Natural killer cell treated with Interleukin-12 subunit alpha and Interleukin-12 subunit beta and Interleukin-15 and Interleukin-18, amount 100 ng/mL, for 72 hours (primary cell): ENCODE data around the gene KISS1R. TPM values are rescaled to one million over a fixed set of nuclear protein-coding genes. Genes with fewer than 3 reads are reported as not detected.
"Not testable (repeated sequence)": the region's sequence is repeated elsewhere in the genome, so short reads cannot be mapped to it uniquely, and the experiment has no call there.

Source experiments
- ATAC-seq, 2 donors: fragments of 150-1000 bp; cut with Tn5 transposase in 1 of 2; sonication (Bioruptor Pico), chemical (Tn5 transposase) in 1 of 2; 2 replicates each; pipeline ENCODE4 v1.10.0; 2021
- DNase-seq: peaks from one replicate; pipeline ENCODE4 v3.0.0; 2022; ENCODE audit warnings: low spot score
- H3K27ac Mint-ChIP-seq, 2 donors: 1 replicate in 1 of 2; 2 replicates in 1 of 2; pipeline ENCODE4 v1.8.0; 2022; ENCODE audit warnings: mixed read lengths in 2 of 2, mild to moderate bottlenecking in 1 of 2, moderate library complexity in 1 of 2
- H3K27me3 Mint-ChIP-seq, 2 donors: 1 replicate in 1 of 2; 2 replicates in 1 of 2; pipeline ENCODE4 v1.8.0; 2022; ENCODE audit warnings: mixed read lengths in 2 of 2
- H3K36me3 Mint-ChIP-seq: one replicate; pipeline ENCODE4 v1.8.0; 2022; ENCODE audit warnings: mixed read lengths
- H3K4me1 Mint-ChIP-seq, 2 donors: 1 replicate in 1 of 2; 2 replicates in 1 of 2; pipeline ENCODE4 v1.8.0; 2022; ENCODE audit warnings: low read depth in 2 of 2, mixed read lengths in 2 of 2, mild to moderate bottlenecking in 1 of 2
- H3K4me3 Mint-ChIP-seq: one replicate; pipeline ENCODE4 v1.8.0; 2022; ENCODE audit warnings: mixed read lengths
- H3K9me3 Mint-ChIP-seq: 2 replicates; pipeline ENCODE4 v1.8.0; 2022; ENCODE audit warnings: mixed read lengths
- total RNA-seq, 2 donors: library from RNA; stranded (reverse); gene quantifications; one replicate each; pipeline ENCODE4 v1.2.3, GENCODE V29; 2022

KISS1R gene
- total RNA-seq, 2 donors from 2014 or later = 1.1 TPM; not detected in 1

DNA sequence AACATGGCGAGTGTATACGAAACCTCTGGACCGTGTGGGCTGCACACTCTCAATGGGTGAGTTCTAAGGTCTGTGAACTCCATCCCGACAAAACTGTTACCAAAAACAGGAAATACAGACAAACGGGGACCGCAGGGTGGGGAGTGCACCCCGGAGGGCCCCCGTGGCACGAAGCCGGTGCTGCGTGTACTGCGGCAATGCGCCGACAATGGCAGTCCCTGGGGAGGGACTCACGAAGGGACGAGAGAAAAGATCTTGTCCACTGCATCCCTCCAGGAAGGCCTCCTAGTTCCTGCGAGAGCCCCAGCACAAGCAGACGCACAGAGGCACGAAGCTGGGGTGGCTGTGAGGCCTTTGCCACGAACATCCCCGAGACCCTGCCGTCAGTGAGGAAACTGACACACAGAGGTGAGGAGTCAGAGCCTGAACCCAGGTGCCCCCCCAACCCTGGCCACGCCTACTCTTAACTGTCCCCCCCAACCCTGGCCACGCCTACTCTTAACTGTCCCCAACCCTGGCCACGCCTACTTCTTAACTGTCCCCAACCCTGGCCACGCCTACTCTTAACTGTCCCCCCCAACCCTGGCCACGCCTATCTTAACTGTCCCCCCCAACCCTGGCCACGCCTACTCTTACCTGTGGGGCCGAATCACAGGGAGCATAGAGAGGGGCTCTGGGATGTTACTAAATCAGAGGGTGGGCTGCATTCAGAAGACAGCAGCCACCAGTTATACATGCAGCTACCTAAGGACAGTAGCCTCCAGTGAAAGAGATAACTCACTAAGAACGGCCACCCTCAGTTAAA, 28.4 kb upstream of the KISS1R start:
- DNase-seq (no peak), ATAC-seq (no peak)
- Mint-ChIP-seq H3K27ac (no peak overlapping the region), H3K4me1 (peaks cover 12 to 13% of the 10 kb centered on the region in 2 donors), H3K9me3 (no peaks in the 10 kb centered on the region), H3K27me3 (no peaks in the 10 kb centered on the region), H3K36me3 (no peaks in the 10 kb centered on the region), H3K4me3 (no peak overlapping the region)

- ATAC-seq (no peak), DNase-seq (no peak)
- Mint-ChIP-seq H3K4me1 (peaks cover 12 to 14% of the 10 kb centered on the region in 2 donors), H3K27me3 (no peaks in the 10 kb centered on the region), H3K9me3 (no peaks in the 10 kb centered on the region), H3K36me3 (no peaks in the 10 kb centered on the region), H3K27ac (no peak overlapping the region), H3K4me3 (no peak overlapping the region)
Measured at GRCh38 chr19:889662-890295, 27.4 kb upstream of the KISS1R start.

DNA sequence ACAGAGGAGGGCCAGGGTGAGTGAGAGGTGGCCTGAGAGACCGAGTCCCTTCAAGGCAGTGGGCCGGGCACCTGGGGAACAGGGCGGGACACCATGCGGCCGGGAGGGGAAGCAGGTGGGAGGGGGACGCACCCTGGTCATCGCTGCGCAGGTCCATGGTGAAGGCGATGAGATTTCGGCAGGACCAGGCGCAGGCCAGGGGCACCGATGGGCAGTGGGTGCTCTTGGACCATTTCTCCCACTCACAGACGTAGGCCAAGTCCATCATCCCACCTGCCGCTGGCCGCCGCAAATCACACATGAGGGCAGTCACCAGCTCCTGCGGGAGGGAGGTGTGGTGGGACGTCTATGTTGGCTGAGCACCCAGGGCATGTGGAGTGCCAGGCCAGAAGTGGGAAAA, 26.3 kb upstream of the KISS1R start:
- Mint-ChIP-seq H3K27ac (peak overlapping the region; percentile 35 to 63), H3K4me1 (peaks cover 12 to 14% of the 10 kb centered on the region in 2 donors), H3K27me3 (no peaks in the 10 kb centered on the region), H3K36me3 (no peaks in the 10 kb centered on the region), H3K9me3 (no peaks in the 10 kb centered on the region), H3K4me3 (peak overlapping the region; percentile 56)
- DNase-seq (no peak), ATAC-seq (no peak)

GRCh38 chr19:891421-892200, 25.5 kb upstream of the KISS1R start:
- not testable (repeated sequence) for H3K9me3 Mint-ChIP-seq
- peaks cover 12 to 14% of the 10 kb centered on the region in 2 donors for H3K4me1 Mint-ChIP-seq

DNA sequence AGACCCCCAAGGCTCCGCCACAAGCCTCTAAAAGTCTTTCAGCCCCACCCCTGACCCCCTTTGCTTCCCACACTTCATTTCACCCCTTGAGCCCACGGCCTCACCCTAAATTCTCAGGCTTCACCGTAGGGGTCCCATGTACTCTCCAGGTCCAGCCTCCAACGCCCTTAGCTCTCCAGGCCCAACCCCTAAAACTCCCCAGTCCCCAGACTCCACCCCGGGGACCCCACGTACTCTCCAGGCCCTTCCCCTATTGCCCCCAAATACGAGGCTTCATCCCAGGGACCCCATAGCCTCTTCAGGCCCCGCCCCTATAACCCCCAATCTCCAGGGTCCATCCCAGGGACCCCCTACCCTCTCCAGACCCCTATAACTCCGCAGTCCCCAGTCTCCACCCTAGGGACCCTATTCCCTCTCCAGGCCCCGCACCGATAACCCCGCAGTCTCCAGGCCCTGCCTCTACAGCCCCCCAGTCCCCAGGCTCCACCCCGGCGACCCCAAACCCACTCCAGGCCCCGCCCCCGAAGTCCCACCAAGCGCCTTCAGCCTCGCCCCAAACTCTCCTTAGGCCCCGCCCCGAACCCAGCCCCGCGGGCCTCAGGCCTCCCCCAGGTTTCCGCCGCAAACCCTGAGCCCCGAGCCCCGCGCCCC, 24.8 kb upstream of the KISS1R start:
- no peaks in the 10 kb centered on the region for H3K36me3 Mint-ChIP-seq
- no peak for DNase-seq
- no peaks in the 10 kb centered on the region for H3K9me3 Mint-ChIP-seq
- H3K27ac Mint-ChIP-seq = peak overlapping the region; percentile 98 to 99
- no peak for ATAC-seq
- H3K4me1 Mint-ChIP-seq = peaks cover 12 to 14% of the 10 kb centered on the region in 2 donors
- peak overlapping the region; percentile 86 for H3K4me3 Mint-ChIP-seq
- H3K27me3 Mint-ChIP-seq = no peaks in the 10 kb centered on the region

More at GRCh38 chr19:891421-892200, 25.5 kb upstream of the KISS1R start:
- ATAC-seq, H3K36me3 Mint-ChIP-seq, H3K27me3 Mint-ChIP-seq, DNase-seq: not testable (repeated sequence)
- H3K4me3 Mint-ChIP-seq = peak overlapping the region; percentile 86
- H3K27ac Mint-ChIP-seq = peak overlapping the region; percentile 98 to 99

- ATAC-seq (peak; percentile 96 to 97), DNase-seq (peak; percentile 90)
- peak within 1 kb of the TSS; percentile 98 to 99 for H3K27ac Mint-ChIP-seq
- no peaks in the 10 kb centered on the region for H3K9me3 Mint-ChIP-seq
- H3K4me1 Mint-ChIP-seq = peaks cover 12 to 14% of the 10 kb centered on the region in 2 donors
- H3K36me3 Mint-ChIP-seq = no peaks in the 10 kb centered on the region
- H3K4me3 Mint-ChIP-seq = peak within 1 kb of the TSS; percentile 96
- no peaks in the 10 kb centered on the region for H3K27me3 Mint-ChIP-seq
Measured at GRCh38 chr19:892894-893689, 24.0 kb upstream of the KISS1R start, which contains the start of the genes MED16 and RNU6-9. Gene MED16 (minus strand): TSS chr19:893187. CDS start chr19:891131, 2,056 bp downstream. Gene RNU6-9 (plus strand): TSS chr19:893484.

DNA sequence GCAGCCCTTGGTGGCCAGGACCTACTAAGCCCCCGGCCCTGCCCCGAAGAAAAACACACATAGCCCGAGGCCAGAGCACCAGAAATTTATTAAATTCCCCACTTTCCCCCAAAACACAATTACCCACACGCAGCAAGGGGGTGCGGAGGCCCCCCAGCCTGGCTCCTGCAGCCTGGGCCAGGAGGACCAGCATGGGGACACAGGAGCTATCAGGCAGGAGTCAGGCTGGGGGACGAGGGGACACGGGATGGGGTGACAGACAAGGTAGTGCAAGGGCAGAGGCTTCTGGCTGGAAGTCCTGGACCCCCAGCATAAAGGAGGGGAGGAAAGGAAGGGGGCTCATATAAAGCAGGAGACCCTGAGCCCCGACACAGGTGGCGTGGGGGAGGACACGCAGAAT, 20.7 kb upstream of the KISS1R start:
- H3K9me3 Mint-ChIP-seq = no peaks in the 10 kb centered on the region
- ATAC-seq (no peak), DNase-seq (no peak)
- no peaks in the 10 kb centered on the region for H3K36me3 Mint-ChIP-seq
- no peaks in the 10 kb centered on the region for H3K27me3 Mint-ChIP-seq
- H3K4me3 Mint-ChIP-seq = no peak overlapping the region
- H3K4me1 Mint-ChIP-seq = peaks cover 12 to 14% of the 10 kb centered on the region in 2 donors
- no peak overlapping the region for H3K27ac Mint-ChIP-seq

DNA sequence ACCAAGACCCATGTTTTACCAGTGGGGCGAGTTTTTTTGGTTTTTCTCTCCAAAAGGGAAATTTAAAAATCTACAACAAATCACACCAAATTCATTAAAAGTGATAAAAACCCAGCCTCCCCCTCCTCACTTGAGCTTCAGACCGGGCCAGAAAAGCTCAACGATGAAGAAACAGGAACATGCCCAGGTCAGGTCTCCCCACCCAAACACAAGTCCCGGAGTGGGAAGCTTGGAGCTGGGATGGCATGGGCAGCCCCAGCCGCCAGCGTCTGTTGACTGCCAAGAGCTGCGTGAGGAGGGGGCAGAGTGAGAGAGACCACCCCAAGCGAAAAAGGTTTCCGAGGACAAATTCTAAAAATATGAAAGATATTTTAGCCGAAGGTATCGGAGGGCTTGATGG, 20.1 kb upstream of the KISS1R start:
- ATAC-seq (no peak), DNase-seq (no peak)
- Mint-ChIP-seq H3K27me3 (no peaks in the 10 kb centered on the region), H3K9me3 (no peaks in the 10 kb centered on the region), H3K4me3 (no peak overlapping the region), H3K4me1 (peaks cover 12 to 14% of the 10 kb centered on the region in 2 donors), H3K27ac (no peak overlapping the region), H3K36me3 (no peaks in the 10 kb centered on the region)

DNA sequence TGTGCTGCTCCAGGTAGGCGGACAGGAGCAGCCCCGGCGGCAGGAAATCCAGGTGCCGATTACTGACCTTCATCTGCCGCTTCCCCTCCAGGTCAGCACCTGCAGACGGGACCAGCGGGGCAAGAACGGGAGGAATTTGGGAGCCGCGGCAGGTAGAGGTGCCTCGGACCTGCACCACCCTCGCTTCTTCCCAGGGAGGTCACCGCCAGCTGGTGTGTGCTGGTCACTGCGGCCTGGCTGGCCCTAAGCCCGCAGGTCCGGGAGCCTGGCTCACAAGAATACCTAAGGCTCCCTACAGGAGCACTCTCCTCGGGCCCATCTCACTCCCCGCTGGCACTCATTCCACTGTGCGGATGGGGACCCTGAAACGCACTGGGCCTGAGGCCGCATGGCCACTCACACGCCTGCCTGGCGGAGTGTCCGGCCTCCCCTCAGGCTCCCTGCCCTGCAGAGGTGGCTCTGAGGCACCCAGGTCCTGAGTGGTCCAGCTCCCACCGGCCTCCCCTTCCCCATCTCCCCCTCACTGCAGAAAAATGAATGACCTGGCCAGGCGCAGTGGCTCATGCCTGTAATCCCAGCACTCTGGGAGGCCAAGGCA, 19.6 kb upstream of the KISS1R start:
- no peaks in the 10 kb centered on the region for H3K36me3 Mint-ChIP-seq

DNA sequence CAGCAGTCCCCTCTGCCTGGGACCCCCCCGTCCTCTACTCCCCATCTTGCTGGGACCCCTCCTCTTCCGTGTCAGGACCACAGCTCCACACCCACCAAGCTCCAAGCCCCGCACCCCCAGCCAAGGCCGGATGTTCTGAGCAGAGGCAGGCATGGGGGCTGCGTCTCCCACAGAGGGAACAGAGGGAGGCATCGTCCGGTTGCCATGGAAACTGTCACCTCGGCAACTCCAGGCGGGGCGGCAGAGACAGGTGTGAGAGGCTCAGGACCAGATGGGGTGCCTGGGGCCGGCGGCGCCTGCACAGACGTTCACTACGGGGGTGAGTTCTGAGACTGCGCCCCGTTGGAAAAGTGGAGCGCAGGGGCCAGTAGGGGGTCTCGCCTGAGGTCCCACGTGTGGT, 18.5 kb upstream of the KISS1R start:
- Mint-ChIP-seq H3K9me3 (no peaks in the 10 kb centered on the region), H3K36me3 (no peaks in the 10 kb centered on the region), H3K4me3 (no peak overlapping the region), H3K4me1 (peaks cover 2% of the 10 kb centered on the region in 2 donors), H3K27me3 (no peaks in the 10 kb centered on the region), H3K27ac (no peak overlapping the region)
- ATAC-seq (no peak), DNase-seq (no peak)

More for the DNA sequence above, 19.6 kb upstream of the KISS1R start:
- ATAC-seq (no peak), DNase-seq (no peak)
- peaks cover 10% of the 10 kb centered on the region in 2 donors for H3K4me1 Mint-ChIP-seq
- H3K27ac Mint-ChIP-seq = no peak overlapping the region
- no peak overlapping the region for H3K4me3 Mint-ChIP-seq
- no peaks in the 10 kb centered on the region for H3K9me3 Mint-ChIP-seq
- no peaks in the 10 kb centered on the region for H3K27me3 Mint-ChIP-seq

GRCh38 chr19:899336-900042, 17.6 kb upstream of the KISS1R start:
- H3K36me3 Mint-ChIP-seq = no peaks in the 10 kb centered on the region
- H3K9me3 Mint-ChIP-seq = no peaks in the 10 kb centered on the region
- no peaks in the 10 kb centered on the region for H3K27me3 Mint-ChIP-seq

DNA sequence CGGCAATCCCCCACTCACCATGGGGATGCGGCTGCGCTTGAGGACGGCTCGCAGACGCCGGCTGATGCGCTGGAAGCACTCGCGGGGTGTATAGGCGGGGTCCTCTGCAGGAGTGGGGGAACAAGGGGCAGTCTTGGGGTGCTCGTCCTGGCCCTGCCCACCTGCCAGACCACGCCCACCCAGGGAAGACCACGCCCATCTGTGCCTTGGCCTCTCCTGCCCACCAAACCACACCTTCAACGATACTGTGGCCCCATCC, 17.2 kb upstream of the KISS1R start:
- ATAC-seq (no peak), DNase-seq (no peak)
- peaks cover 0 to 3% of the 10 kb centered on the region in 2 donors for H3K4me1 Mint-ChIP-seq
- H3K36me3 Mint-ChIP-seq = no peaks in the 10 kb centered on the region
- H3K27ac Mint-ChIP-seq = no peak overlapping the region
- no peaks in the 10 kb centered on the region for H3K27me3 Mint-ChIP-seq
- no peaks in the 10 kb centered on the region for H3K9me3 Mint-ChIP-seq
- H3K4me3 Mint-ChIP-seq = no peak overlapping the region

More at GRCh38 chr19:899336-900042, 17.6 kb upstream of the KISS1R start:
- ATAC-seq (no peak), DNase-seq (no peak)
- no peak overlapping the region for H3K27ac Mint-ChIP-seq
- peaks cover 0 to 3% of the 10 kb centered on the region in 2 donors for H3K4me1 Mint-ChIP-seq
- H3K4me3 Mint-ChIP-seq = no peak overlapping the region
